GM18867 (cell line): ENCODE measurements around the gene TNNT2.

Source experiments
- ATAC-seq: cut with Tn5 transposase; IDR thresholded peaks from one replicate; pipeline ENCODE4 v1.9.1; 2021; ENCODE audit warnings: mild to moderate bottlenecking, moderate library complexity; ENCODE audit not compliant: unreplicated experiment

Gene TNNT2

GRCh38 chr1:201403359-201403758, 25.9 kb upstream of the TNNT2 start:
- no peak for ATAC-seq

DNA sequence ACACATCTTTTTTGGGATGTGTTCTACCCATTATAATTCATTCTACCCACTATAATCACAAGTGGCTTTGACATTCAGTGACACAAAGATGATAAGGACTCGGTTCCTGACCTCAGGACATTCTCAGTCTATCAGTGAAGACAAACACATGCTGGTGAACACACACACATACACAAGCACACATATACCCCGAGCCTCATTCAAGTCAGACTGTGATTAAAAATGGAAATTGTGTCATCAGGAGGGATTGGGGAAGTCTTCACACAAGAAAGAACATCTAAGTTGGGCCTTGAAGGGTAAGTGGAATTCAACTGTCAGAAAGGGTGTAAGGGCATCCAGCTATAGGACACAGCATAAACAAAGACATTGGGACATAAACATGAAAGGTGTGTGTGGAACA, 24.2 kb upstream of the TNNT2 start:
- no peak for ATAC-seq

- no peak for ATAC-seq
Measured at GRCh38 chr1:201400852-201401230, 23.4 kb upstream of the TNNT2 start.

GRCh38 chr1:201400212-201400851, 22.9 kb upstream of the TNNT2 start:
- no peak for ATAC-seq

DNA sequence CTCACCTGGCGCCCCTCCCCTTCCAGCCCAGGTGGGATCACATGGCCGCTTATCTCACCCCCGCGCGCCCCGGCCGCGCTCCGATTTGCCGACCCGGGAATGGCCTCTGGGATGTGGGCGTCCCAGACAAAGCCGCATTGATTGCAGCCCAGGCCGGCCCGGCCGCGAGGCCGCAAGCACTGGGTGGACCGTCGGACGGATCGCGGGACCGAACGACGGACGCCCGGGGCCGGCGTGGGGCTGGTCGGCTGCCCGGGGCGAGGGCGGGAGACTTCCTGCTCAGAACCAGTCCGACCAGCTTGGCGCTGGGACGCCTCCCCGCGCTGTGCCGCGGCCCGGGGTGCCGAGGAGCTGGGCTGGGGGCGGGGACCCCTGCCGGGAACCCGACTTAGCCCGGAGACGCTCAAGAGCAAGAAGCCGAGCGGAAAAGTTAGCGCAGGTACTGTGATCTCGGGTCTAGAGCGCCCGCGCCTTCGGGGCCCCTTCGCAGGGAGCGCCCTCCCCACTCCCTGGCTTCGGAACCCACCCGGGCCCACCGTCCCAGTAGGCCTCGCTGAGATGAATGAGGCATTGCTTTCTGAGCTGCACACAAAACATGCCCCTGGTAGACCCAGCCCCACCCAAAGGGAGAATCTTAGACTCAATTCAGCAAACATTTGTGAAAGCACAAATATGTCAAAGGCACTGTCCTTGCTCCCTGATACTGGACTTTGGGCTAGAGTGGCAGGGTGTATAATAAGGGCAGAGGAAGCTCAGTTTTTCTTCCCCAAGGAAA, 22.1 kb upstream of the TNNT2 start:
- ATAC-seq = no peak

- ATAC-seq = no peak
Measured at GRCh38 chr1:201399018-201399351, 21.5 kb upstream of the TNNT2 start, which contains the start of gene LAD1. LAD1 (minus strand) TSS chr1:201399324; CDS start chr1:201399306, 18 bp downstream.

- no peak for ATAC-seq
Measured at GRCh38 chr1:201397675-201398074, 20.2 kb upstream of the TNNT2 start.

DNA sequence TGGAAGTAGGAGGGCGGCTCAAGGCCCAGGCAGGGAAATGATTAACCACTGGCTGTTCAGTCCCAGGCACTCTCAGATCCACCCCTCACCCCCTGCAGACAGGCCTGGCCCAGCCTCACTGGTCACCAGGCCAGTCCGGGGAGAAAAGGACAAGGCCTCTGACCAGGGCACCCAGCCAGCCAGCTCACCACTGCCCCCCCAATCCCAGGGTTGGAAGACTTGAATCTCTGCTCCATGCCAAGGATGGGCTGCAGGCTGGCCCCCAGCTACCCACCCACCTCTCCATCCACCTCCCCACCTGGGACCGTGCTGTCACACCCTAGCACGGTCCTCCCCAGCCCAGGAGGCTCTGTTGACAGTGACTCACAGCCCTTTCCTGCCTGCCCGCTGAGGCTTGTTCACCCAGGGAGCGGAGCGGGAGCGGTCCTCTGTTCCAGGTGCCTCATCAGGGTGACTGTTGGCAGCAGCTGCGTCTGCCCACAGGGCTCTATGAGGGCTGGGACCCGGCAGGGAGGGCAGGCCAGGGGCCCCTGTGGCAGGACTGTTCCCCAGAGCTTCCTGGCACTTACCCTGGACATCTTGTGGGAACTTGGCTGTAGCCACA, 19.5 kb upstream of the TNNT2 start:
- ATAC-seq = no peak

DNA sequence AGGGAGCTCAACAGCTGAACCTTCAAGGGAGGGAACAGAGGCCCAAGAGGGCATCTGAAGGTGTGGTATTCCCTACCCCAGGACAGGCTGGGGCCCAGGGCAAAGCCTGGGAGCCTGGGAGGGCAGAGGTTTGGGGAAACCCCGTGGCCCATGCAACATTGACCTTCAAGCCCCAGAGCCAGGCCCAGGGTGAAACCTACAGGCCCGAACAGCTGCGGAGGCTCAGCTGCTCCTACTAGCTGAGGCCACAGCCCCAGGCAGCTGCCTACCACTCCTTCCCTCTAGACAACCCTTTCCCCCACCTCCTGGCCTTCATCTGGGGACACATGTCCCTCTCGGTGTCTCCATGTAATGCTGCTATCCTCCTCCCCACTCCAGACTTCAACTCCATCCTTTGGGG, 18.5 kb upstream of the TNNT2 start:
- no peak for ATAC-seq

GRCh38 chr1:201394591-201394990, 17.1 kb upstream of the TNNT2 start:
- no peak for ATAC-seq

DNA sequence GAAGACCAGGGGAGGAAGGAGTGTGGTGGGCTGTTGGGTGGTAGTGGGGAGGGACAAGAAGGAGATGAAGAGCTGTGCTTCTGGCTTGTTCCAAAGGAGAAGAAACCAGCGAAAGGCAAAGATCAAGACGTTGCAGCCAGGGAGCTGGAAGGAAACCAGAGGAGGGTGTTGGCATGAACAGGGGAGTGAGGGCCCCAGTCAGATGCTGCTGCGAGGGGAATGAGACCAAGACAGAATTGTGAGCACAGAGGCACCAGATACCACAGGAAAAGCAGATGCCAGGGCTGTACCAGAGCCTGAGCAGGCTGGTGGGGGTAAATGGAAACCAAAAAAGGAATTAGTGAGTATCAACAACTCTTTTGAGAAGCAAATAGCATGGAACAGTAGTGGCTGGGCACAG, 15.6 kb upstream of the TNNT2 start:
- no peak for ATAC-seq

GRCh38 chr1:201391651-201392511, 14.4 kb upstream of the TNNT2 start:
- no peak for ATAC-seq

GRCh38 chr1:201391225-201391624, 13.7 kb upstream of the TNNT2 start:
- no peak for ATAC-seq

DNA sequence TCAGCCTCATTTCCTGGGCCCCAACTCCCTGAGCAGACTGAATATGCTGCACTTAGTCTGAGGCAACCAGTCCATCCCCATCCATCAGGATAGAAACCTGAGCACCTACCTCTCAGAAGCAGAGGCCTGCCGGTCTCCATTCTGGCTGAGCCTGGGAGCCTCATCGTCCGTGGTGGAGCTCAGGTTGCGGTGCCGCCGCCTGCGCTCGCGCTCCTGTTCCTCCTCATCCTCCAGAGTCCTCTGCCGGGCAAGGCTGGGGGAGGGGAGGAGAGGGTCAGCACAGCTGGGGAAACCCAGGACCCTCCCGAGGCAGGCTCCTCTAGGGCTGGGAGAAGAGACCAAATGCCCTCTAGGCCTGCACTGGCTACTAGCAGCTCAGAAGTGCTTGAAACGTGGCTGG, 11.6 kb upstream of the TNNT2 start:
- ATAC-seq = no peak

DNA sequence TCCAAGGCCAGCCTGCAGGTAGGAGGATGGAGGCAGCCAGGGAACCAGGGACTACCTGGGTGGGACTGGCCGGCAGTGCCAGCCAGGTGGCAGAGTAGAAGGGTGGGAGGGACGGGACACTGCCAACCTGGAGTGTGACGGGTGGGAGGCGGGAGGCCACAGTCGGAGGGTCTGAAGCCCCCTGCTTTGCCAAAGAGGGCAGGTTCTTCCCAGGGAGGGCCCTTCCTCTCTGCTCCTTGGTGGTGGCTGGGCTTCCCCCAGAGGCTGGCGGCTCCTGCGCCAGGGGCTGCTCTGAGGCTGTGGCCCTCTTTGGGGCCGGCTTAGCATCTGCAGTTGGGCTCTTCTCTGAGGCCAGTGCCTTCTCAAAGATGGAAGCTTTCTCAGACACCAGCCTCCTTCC, 8.7 kb upstream of the TNNT2 start:
- ATAC-seq = no peak

DNA sequence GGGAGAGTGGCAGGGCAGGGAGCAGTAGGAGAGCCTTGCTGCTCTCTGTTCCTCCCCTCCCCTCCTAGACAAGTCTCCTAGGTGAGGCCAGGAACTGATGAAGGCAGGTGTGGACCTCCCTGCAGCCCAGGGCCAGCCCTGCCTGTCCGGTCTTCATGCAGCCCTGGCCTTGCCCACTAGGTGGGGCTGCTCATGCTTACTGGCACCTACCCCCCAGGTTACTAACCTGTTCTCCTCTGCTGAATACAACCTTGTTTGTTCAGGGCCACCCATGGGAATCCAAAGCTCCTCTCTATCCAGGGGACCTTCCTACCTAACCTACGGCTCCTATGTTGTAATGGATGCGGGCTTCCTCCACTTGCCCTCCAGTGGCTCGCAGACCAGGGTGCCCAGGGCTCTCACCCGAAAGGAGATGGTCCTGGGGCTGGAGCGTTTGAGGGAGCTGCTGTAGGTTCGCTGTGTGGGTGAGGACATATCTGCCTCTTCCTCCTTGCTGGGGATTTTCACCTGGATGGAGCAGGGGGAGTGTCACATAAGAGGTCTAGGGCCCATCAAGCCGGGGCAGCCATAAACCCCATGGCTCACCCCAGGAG, 7.9 kb upstream of the TNNT2 start:
- peak; percentile 85 for ATAC-seq

GRCh38 chr1:201384406-201384782, 6.9 kb upstream of the TNNT2 start:
- ATAC-seq = no peak

GRCh38 chr1:201383647-201384405, 6.3 kb upstream of the TNNT2 start:
- ATAC-seq = no peak

GRCh38 chr1:201381130-201381529, 3.6 kb upstream of the TNNT2 start:
- no peak for ATAC-seq

DNA sequence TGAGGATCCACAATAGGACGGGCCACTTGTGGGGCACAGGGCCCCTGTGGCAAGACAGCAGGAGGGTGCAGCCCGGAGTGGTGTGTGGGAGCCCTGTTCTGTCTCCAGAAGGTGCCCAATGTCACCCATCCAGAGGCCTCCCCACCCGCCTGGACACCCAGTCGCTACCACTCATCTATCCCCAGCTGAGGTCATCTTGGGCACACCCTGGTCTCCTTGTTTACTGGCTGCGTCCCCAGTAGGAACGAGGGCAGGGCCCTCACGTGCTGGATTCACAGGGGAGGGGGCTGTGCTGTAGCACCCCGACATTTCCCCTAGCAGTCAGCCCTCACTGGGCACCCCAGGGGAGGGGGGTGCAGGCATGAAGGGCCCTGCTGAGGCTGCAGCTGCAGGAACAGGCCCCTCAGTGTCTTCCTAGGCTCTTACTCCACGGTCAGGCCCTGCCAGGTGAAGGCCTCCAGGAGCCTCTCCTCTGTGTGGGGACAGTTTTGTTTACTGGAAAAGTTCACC, 2.3 kb upstream of the TNNT2 start:
- no peak for ATAC-seq
